Stimulated activated memory B cell treated with anti-CD40 and anti-IgM and Interleukin-4, amounts not matched to agents 10 μg/mL and 1 μg/mL and 100 μg/mL, for 72 hours (primary cell): ENCODE results near the gene CRISPLD2.

Experiments
- ATAC-seq: fragments of 150-1000 bp; cut with Tn5 transposase; 2 replicates; pipeline ENCODE4 v1.10.0; 2021
- H3K27ac Mint-ChIP-seq: one replicate; pipeline ENCODE4 v1.8.0; 2022; ENCODE audit warnings: mild to moderate bottlenecking, mixed read lengths
- H3K27me3 Mint-ChIP-seq: one replicate; pipeline ENCODE4 v1.8.0; 2022; ENCODE audit warnings: mixed read lengths
- H3K36me3 Mint-ChIP-seq: one replicate; pipeline ENCODE4 v1.8.0; 2022; ENCODE audit warnings: mixed read lengths
- H3K4me1 Mint-ChIP-seq: one replicate; pipeline ENCODE4 v1.8.0; 2022; ENCODE audit warnings: mixed read lengths
- H3K4me3 Mint-ChIP-seq: one replicate; pipeline ENCODE4 v1.8.0; 2022; ENCODE audit warnings: mild to moderate bottlenecking, moderate library complexity, mixed read lengths
- H3K9me3 Mint-ChIP-seq: one replicate; pipeline ENCODE4 v1.8.0; 2022; ENCODE audit warnings: mixed read lengths

Gene CRISPLD2

DNA sequence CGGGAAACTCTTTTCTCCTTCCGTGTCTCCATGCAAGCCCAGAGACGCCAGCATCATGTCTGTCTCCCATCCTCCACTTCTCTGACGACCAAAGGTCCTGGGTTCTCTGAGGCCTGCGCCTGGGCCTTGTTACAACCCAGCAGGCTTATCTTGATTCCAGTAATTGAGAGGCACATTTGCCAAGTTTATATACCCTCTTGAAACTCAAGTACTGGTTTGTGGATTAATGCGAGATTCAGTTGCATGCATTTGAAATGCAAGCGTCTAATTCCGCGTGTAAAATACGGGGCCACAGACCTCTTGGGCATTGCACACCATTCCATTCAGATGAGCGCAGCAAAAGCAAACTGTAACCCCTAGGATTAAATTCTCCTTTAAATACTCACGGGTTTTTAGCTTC lies 28.7 kb upstream of the CRISPLD2 start:
- peaks cover 21% of the 10 kb centered on the region for H3K36me3 Mint-ChIP-seq
- no peak for ATAC-seq
- H3K9me3 Mint-ChIP-seq = no peaks in the 10 kb centered on the region
- no peak overlapping the region for H3K4me3 Mint-ChIP-seq
- no peaks in the 10 kb centered on the region for H3K4me1 Mint-ChIP-seq
- no peaks in the 10 kb centered on the region for H3K27me3 Mint-ChIP-seq
- H3K27ac Mint-ChIP-seq = no peak overlapping the region

DNA sequence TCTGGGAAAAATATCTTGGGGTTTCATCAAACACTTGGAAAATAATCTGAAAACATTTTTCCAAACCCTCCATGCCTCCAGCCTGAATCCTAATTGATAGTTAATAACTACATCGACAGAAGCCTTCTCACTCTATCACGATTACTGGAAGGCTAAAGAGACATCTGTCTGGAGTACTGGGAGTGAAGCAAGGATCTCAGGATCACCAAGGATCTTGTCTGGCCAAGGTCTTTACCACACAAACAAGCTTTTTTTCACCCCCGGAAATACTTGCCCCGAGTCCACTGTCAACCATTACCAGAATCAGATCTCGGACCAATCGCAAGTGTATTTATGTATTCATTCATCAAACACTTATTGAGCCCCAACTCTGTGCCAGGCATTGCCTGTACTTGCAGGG lies 28.3 kb upstream of the CRISPLD2 start:
- Mint-ChIP-seq H3K27me3 (no peaks in the 10 kb centered on the region), H3K36me3 (peaks cover 25% of the 10 kb centered on the region), H3K4me3 (no peak overlapping the region), H3K9me3 (no peaks in the 10 kb centered on the region), H3K27ac (no peak overlapping the region), H3K4me1 (no peaks in the 10 kb centered on the region)
- ATAC-seq = no peak

DNA sequence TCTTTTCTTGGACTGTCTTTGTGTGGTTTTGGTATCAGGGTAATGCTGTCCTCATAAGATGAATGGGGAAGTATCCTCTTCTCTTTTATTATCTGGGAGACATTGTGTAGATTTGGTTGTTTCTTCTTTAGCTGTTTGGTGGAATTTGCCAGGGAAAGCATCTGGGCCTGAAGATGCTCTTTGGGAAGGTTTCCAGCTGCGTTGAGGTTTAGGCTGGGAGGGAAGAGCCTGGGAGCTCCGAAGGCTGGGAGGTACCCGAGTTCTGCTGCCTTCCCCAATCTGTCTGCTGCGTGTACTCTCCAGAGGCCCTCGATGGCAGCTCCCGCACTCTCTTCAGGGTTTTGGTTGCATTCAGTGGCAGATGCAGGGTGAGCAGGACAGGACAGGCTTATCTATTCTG lies 25.6 kb upstream of the CRISPLD2 start:
- Mint-ChIP-seq H3K4me3 (no peak overlapping the region), H3K27ac (no peak overlapping the region), H3K27me3 (no peaks in the 10 kb centered on the region), H3K4me1 (no peaks in the 10 kb centered on the region), H3K36me3 (peaks cover 25% of the 10 kb centered on the region), H3K9me3 (no peaks in the 10 kb centered on the region)
- ATAC-seq = no peak

DNA sequence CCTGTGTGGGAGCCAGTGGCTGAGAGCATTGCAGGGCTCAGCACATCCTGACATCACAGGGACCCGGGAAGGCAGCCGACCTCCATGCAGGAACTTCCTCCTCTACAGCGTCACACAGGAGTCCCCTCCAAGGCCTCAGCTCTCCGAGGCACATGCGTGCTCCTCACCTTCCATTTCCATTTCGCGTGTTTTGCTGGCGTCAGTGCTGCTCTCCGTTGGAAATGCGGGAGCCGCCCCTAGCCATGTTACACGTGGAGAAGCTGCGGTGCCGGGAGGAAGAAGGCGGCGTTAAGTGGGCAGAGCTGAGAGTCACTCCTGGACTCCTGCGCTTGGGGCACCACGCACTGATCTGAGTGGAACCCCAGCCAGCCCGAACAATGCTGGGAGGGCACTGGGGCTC lies 25.2 kb upstream of the CRISPLD2 start:
- H3K27ac Mint-ChIP-seq = no peak overlapping the region
- no peaks in the 10 kb centered on the region for H3K9me3 Mint-ChIP-seq
- H3K36me3 Mint-ChIP-seq = peaks cover 25% of the 10 kb centered on the region
- H3K4me3 Mint-ChIP-seq = no peak overlapping the region
- H3K27me3 Mint-ChIP-seq = no peaks in the 10 kb centered on the region
- H3K4me1 Mint-ChIP-seq = no peaks in the 10 kb centered on the region
- ATAC-seq = no peak

- Mint-ChIP-seq H3K36me3 (peaks cover 25% of the 10 kb centered on the region), H3K27me3 (no peaks in the 10 kb centered on the region), H3K27ac (no peak overlapping the region), H3K4me3 (no peak overlapping the region), H3K9me3 (peaks cover 2% of the 10 kb centered on the region), H3K4me1 (no peaks in the 10 kb centered on the region)
- no peak for ATAC-seq
These were observed 24.3 kb upstream of the CRISPLD2 start for GRCh38 chr16:84795329-84796053.

DNA sequence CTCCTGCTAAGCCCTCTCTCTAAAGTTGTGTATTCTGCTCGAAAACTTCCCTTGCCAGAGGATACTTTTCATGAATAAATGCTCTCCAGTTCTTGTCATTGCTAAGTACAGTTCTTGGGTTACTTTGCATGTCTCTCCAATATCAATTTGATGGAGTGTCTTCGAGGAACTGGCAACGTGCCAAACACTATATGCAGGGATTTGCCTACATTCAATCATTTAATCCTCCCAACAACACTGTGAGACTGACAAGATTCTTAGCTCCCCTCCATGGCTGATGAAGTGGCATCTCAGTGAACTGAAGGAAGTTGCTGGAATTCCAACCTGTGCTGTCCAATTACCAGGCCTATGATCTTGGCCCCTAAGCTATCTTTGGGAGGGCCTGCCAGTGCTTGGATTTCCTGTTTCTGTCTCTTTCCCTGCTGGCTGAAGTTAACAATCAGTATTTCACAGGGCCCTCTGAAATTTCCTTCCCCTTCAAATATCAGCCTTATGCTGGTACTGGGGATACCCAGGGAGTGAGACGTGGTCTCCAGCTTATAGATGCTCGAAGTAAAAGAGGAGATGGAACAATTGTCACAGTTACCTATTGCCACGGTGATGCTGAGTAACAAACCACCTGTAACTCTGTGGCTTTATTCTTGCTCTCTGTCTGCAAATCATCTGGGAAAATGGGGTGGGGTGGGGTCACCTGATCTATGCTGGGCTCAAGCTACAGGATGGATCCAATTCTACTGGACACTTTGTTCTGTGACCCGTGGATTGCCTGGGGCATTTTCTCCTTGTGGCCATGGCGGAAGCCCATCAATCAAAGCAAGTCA lies 19.4 kb upstream of the CRISPLD2 start:
- Mint-ChIP-seq H3K4me3 (no peak overlapping the region), H3K9me3 (peaks cover 8% of the 10 kb centered on the region), H3K27ac (no peak overlapping the region), H3K4me1 (no peaks in the 10 kb centered on the region), H3K27me3 (peaks cover 3% of the 10 kb centered on the region), H3K36me3 (peaks cover 11% of the 10 kb centered on the region)
- no peak for ATAC-seq

GRCh38 chr16:84803146-84803545 lies 16.6 kb upstream of the CRISPLD2 start:
- Mint-ChIP-seq H3K9me3 (peaks cover 8% of the 10 kb centered on the region), H3K4me3 (no peak overlapping the region), H3K27ac (no peak overlapping the region), H3K36me3 (no peaks in the 10 kb centered on the region), H3K27me3 (peaks cover 23% of the 10 kb centered on the region), H3K4me1 (peaks cover 11% of the 10 kb centered on the region)
- no peak for ATAC-seq

DNA sequence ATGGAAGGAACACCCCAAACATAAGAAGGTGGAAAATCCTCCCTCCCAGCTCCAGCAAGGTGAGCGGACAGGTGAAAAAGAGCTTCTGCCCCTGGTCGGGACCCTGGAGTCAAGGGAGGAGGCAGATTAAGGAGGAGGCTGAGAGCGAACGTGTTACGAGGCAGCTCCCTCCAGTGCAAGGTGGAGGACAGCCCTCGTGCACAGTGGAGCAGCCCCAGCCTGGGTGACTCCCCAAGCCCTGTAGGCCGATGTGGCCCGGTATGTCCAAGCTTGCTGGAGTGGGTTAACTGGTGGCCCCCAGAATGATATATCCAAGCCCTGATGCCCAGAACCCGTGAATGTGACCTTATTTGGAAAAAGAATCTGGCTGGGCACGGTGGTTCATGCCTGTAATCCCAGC lies 15.5 kb upstream of the CRISPLD2 start:
- Mint-ChIP-seq H3K4me3 (no peak overlapping the region), H3K36me3 (no peaks in the 10 kb centered on the region), H3K27ac (no peak overlapping the region), H3K4me1 (peaks cover 11% of the 10 kb centered on the region), H3K27me3 (peaks cover 35% of the 10 kb centered on the region), H3K9me3 (peaks cover 8% of the 10 kb centered on the region)
- ATAC-seq = no peak

DNA sequence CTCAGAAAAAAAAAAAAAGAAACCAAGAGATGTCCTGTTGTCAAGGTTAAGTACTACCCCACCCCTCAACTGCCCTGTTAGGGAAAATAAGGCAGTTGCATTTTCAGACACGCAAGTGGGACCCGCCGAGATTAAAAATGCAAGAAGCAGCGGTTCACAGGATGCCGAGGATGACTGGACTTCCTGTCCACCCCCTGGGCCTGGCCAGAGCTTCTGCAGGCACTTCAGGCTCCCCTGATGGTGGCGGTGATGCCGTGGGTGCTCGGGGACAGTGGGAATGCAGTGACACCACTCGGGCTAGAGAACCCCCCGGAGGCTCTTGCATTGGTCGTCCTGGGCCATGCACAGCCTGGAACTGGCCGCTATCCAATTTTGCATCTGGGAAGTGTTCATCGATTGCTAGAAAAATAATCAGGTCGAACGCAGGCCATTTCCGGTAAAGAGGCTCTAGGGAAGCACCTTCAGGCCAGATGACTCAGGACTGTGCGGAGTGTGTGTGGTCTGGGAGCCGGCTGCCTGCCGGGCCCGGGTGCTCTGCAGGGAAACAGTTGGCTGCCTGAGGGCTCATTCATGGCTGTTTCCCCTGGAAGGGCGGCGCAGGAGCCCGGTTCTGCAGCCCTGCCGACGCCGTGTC lies 13.4 kb upstream of the CRISPLD2 start:
- Mint-ChIP-seq H3K36me3 (no peaks in the 10 kb centered on the region), H3K27ac (no peak overlapping the region), H3K4me3 (peak overlapping the region; percentile 9), H3K9me3 (no peaks in the 10 kb centered on the region), H3K4me1 (peaks cover 11% of the 10 kb centered on the region), H3K27me3 (peaks cover 49% of the 10 kb centered on the region)
- peak; percentile 71 for ATAC-seq

- Mint-ChIP-seq H3K27me3 (peaks cover 49% of the 10 kb centered on the region), H3K4me1 (peaks cover 11% of the 10 kb centered on the region), H3K9me3 (no peaks in the 10 kb centered on the region), H3K36me3 (no peaks in the 10 kb centered on the region), H3K27ac (no peak overlapping the region), H3K4me3 (no peak overlapping the region)
- ATAC-seq = no peak
These were observed 12.9 kb upstream of the CRISPLD2 start for GRCh38 chr16:84806890-84807258.

- no peaks in the 10 kb centered on the region for H3K9me3 Mint-ChIP-seq
- H3K27ac Mint-ChIP-seq = no peak overlapping the region
- ATAC-seq = no peak
- H3K27me3 Mint-ChIP-seq = peaks cover 52% of the 10 kb centered on the region
- no peak overlapping the region for H3K4me3 Mint-ChIP-seq
- peaks cover 11% of the 10 kb centered on the region for H3K4me1 Mint-ChIP-seq
- H3K36me3 Mint-ChIP-seq = no peaks in the 10 kb centered on the region
These were observed 12.0 kb upstream of the CRISPLD2 start for GRCh38 chr16:84807776-84808175.

DNA sequence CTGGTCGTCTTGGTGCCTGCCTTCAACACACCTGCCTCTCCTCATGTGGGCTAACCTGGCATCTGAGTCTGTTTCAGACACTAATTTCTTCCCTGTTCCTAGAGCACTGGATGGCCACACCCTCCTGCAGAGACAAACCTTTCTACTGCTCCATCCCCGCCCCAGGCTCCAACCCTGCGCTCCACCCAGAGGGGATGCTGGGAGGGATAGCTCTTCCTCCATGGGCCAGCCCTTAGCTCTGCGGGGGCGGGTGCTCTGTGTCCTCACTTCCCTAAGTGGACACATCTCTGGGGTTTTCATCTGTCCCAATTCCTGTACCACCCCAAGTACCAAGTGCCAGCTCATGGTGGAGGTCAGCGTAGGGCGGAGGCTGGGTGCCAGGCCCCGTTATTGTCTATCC lies 11.0 kb upstream of the CRISPLD2 start:
- H3K27me3 Mint-ChIP-seq = peaks cover 62% of the 10 kb centered on the region
- no peak overlapping the region for H3K4me3 Mint-ChIP-seq
- no peaks in the 10 kb centered on the region for H3K9me3 Mint-ChIP-seq
- no peaks in the 10 kb centered on the region for H3K36me3 Mint-ChIP-seq
- peaks cover 11% of the 10 kb centered on the region for H3K4me1 Mint-ChIP-seq
- ATAC-seq = no peak
- H3K27ac Mint-ChIP-seq = no peak overlapping the region

DNA sequence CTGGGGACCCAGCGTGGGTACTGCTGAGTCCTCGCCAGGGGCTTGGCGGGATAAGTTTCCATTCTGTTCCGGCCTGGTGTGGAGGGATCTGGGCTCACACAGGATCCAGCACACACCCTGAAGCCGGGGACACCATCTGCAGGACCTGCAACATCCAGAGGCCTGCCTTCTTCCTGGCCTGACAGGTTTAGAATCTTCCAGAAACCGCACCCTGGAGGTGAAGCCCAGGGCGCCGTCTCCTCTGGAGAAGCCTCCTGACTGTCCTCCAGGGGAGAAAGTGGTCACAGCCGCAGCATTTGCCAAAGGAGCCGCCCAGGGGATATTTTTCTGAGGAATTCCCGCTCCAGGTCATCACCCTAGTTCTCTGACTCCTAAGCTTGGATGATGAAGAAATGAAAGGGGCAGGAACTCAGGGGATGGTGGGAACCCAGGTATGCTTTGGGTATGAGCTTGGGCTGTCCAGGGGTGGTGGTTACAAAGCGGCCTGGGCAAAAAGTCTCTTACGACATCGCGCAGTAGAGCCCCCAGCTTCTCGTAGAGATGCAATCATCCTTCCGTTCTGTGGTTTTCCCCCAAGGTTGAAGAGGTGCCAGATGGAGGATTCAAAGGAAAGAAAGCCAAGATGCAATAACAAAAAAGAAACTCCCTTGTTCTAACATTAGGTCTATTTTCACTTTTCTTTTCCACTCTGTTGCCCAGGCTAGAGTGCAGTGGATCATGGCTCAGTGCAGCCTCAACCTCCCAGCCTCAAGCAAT lies 9.1 kb upstream of the CRISPLD2 start:
- Mint-ChIP-seq H3K9me3 (no peaks in the 10 kb centered on the region), H3K4me3 (no peak overlapping the region)
- no peak for ATAC-seq

GRCh38 chr16:84811529-84811928 lies 8.3 kb upstream of the CRISPLD2 start:
- Mint-ChIP-seq H3K4me1 (peaks cover 3% of the 10 kb centered on the region), H3K4me3 (no peak overlapping the region), H3K9me3 (no peaks in the 10 kb centered on the region), H3K27ac (no peak overlapping the region), H3K27me3 (peaks cover 72% of the 10 kb centered on the region), H3K36me3 (no peaks in the 10 kb centered on the region)
- ATAC-seq = no peak

More for the DNA sequence above, 9.1 kb upstream of the CRISPLD2 start:
- no peaks in the 10 kb centered on the region for H3K36me3 Mint-ChIP-seq
- H3K27ac Mint-ChIP-seq = no peak overlapping the region
- peaks cover 11% of the 10 kb centered on the region for H3K4me1 Mint-ChIP-seq
- peaks cover 75% of the 10 kb centered on the region for H3K27me3 Mint-ChIP-seq
